GM18505 (cell line): ENCODE measurements around the gene VASH1.

Experiments
- ATAC-seq: cut with Tn5 transposase; IDR thresholded peaks from one replicate; pipeline ENCODE4 v1.9.1; 2021; ENCODE audit not compliant: unreplicated experiment
- POLR2A ChIP-seq: IDR thresholded peaks from 4 replicates; pipeline ENCODE4 v1.6.1; 2011; ENCODE audit warnings: borderline replicate concordance; ENCODE audit not compliant: insufficient read depth, insufficient read length; ENCODE audit errors: extremely low read depth

VASH1 gene

GRCh38 chr14:76772300-76773187, 11.3 kb downstream of the VASH1 start:
- no peak for ATAC-seq

GRCh38 chr14:76773188-76773885, 12.1 kb downstream of the VASH1 start:
- no peak for TF ChIP-seq POLR2A
- ATAC-seq = no peak

More at GRCh38 chr14:76772300-76773187, 11.3 kb downstream of the VASH1 start:
- no peak for TF ChIP-seq POLR2A

- no peak for ATAC-seq
- TF ChIP-seq POLR2A = no peak
Observed at GRCh38 chr14:76773956-76774820, 12.9 kb downstream of the VASH1 start.

- ATAC-seq = no peak
- no peak for TF ChIP-seq POLR2A
Observed at GRCh38 chr14:76774821-76775694, 13.8 kb downstream of the VASH1 start.

- no peak for ATAC-seq
- no peak for TF ChIP-seq POLR2A
Observed at GRCh38 chr14:76775695-76776427, 14.6 kb downstream of the VASH1 start.

GRCh38 chr14:76776428-76777251, 15.4 kb downstream of the VASH1 start:
- no peak for ATAC-seq
- TF ChIP-seq POLR2A = no peak

- ATAC-seq = no peak
Observed at GRCh38 chr14:76777721-76778120, 16.5 kb downstream of the VASH1 start.

GRCh38 chr14:76778546-76779215, 17.4 kb downstream of the VASH1 start:
- no peak for TF ChIP-seq POLR2A
- no peak for ATAC-seq

More at GRCh38 chr14:76777721-76778120, 16.5 kb downstream of the VASH1 start:
- no peak for TF ChIP-seq POLR2A

- ATAC-seq = no peak
- no peak for TF ChIP-seq POLR2A
Observed at GRCh38 chr14:76779221-76780057, 18.2 kb downstream of the VASH1 start.

GRCh38 chr14:76780058-76780345, 18.7 kb downstream of the VASH1 start:
- TF ChIP-seq POLR2A = no peak
- no peak for ATAC-seq
